HepG2 (cell line): ENCODE measurements around the gene PRSS8. TPM values are rescaled to one million over a fixed set of nuclear protein-coding genes. Genes with fewer than 3 reads are reported as not detected.

Experiments
- FOSL1 ChIP-seq: sonication (generic); formaldehyde crosslinking; IDR thresholded peaks from 2 replicates; pipeline ENCODE4 v1.9.0; 2021; ENCODE audit warnings: missing genetic modification reagents, borderline replicate concordance
- HOXA7 ChIP-seq: sonication (generic); formaldehyde crosslinking; IDR thresholded peaks from 2 replicates; pipeline ENCODE4 v1.8.1; 2022; ENCODE audit warnings: mild to moderate bottlenecking, missing genetic modification reagents, moderate library complexity
- IKZF5 ChIP-seq: IDR thresholded peaks from 2 replicates; pipeline ENCODE4 v1.6.1; 2018; ENCODE audit warnings: missing genetic modification reagents, mild to moderate bottlenecking, missing compliant biosample characterization
- KDM4B ChIP-seq: sonication (generic); formaldehyde crosslinking; IDR thresholded peaks from 2 replicates; pipeline ENCODE4 v1.4.0; 2020; ENCODE audit warnings: missing genetic modification reagents
- NR2F6 ChIP-seq, 2 experiments: IDR thresholded peaks; 2 replicates each; pipeline ENCODE4 v1.6.1; 2016; ENCODE audit warnings: antibody characterized with exemption in 1 of 2, mild to moderate bottlenecking in 1 of 2
- POLR2G ChIP-seq: fragments of 200-400 bp; formaldehyde crosslinking; IDR thresholded peaks from 2 replicates; pipeline ENCODE4 v1.6.1; 2018; ENCODE audit warnings: mild to moderate bottlenecking, low read depth, low read length, moderate library complexity
- SP1 ChIP-seq, 2 experiments: fragments of 450-650 bp in 1 of 2; sonication (generic) in 1 of 2; formaldehyde crosslinking in 1 of 2; IDR thresholded peaks; 2 replicates each; pipeline versions ENCODE4 v1.4.0 to v1.6.1; 2016 to 2020; ENCODE audit warnings: missing genetic modification reagents in 1 of 2
- ZBTB40 ChIP-seq, 2 experiments: fragments of 450-650 bp in 1 of 2; sonication (generic) in 1 of 2; formaldehyde crosslinking in 1 of 2; IDR thresholded peaks; 2 replicates each; pipeline versions ENCODE4 v1.6.1 to v1.8.0; 2016 to 2022; ENCODE audit warnings: antibody characterized with exemption in 1 of 2, mild to moderate bottlenecking in 1 of 2, missing genetic modification reagents in 1 of 2
- ZNF263 ChIP-seq: sonication (generic); formaldehyde crosslinking; IDR thresholded peaks from 2 replicates; pipeline ENCODE4 v1.4.0; 2020; ENCODE audit warnings: missing genetic modification reagents
- polyA plus RNA-seq, 8 experiments: library from polyadenylated mRNA; depleted of rRNA in 3 of 8; stranded (reverse) in 7 of 8; unstranded in 1 of 8; fragments of >200 nt; fragmentation: Illumina TruSeq in 4 of 8; extraction: Trizol in 4 of 8; gene quantifications; 2 replicates each; pipeline versions ENCODE4 v1.2.1 to v1.2.3, GENCODE V29; 2011 to 2016; ENCODE audit warnings: low read depth in 4 of 8, missing spikeins in 1 of 8, mixed read lengths in 1 of 8; ENCODE audit not compliant: insufficient read depth in 1 of 8
- total RNA-seq, 5 experiments: library from RNA; depleted of rRNA; stranded (reverse); fragments of >200 nt; fragmentation: Illumina TruSeq; extraction: Trizol; gene quantifications; 2 replicates each; pipeline ENCODE4 v1.2.3, GENCODE V29; 2016; ENCODE audit warnings: low read depth in 1 of 5
- TF ChIP-seq, protein P1 (sequence below), 2 experiments: IDR thresholded peaks; 2 replicates each; pipeline ENCODE4 v1.6.1; 2011 to 2012; ENCODE audit warnings: low read length in 2 of 2, borderline replicate concordance in 1 of 2, low read depth in 1 of 2, mild to moderate bottlenecking in 1 of 2, moderate library complexity in 1 of 2
- TF ChIP-seq, protein P2 (sequence below): sonication (generic); formaldehyde crosslinking; IDR thresholded peaks from 2 replicates; pipeline ENCODE4 v1.5.0; 2020; ENCODE audit warnings: missing genetic modification reagents

The PRSS8 gene
- total and polyA plus RNA-seq, 2 of the 13 experiments (the other 11 are each of a cell fraction or from before 2014, with no cell fraction given) = 2.6 to 7.2 TPM

GRCh38 chr16:31113121-31114120 is 22.1 kb downstream of the PRSS8 start (continued):
- TF ChIP-seq FOSL1 = no peak
- peak; percentile 28; the same call in 1 of the 2 replicates for TF ChIP-seq IKZF5
- TF ChIP-seq HOXA7 (CRISPR knock-in tag) = no peak
- TF ChIP-seq, protein P1, sequence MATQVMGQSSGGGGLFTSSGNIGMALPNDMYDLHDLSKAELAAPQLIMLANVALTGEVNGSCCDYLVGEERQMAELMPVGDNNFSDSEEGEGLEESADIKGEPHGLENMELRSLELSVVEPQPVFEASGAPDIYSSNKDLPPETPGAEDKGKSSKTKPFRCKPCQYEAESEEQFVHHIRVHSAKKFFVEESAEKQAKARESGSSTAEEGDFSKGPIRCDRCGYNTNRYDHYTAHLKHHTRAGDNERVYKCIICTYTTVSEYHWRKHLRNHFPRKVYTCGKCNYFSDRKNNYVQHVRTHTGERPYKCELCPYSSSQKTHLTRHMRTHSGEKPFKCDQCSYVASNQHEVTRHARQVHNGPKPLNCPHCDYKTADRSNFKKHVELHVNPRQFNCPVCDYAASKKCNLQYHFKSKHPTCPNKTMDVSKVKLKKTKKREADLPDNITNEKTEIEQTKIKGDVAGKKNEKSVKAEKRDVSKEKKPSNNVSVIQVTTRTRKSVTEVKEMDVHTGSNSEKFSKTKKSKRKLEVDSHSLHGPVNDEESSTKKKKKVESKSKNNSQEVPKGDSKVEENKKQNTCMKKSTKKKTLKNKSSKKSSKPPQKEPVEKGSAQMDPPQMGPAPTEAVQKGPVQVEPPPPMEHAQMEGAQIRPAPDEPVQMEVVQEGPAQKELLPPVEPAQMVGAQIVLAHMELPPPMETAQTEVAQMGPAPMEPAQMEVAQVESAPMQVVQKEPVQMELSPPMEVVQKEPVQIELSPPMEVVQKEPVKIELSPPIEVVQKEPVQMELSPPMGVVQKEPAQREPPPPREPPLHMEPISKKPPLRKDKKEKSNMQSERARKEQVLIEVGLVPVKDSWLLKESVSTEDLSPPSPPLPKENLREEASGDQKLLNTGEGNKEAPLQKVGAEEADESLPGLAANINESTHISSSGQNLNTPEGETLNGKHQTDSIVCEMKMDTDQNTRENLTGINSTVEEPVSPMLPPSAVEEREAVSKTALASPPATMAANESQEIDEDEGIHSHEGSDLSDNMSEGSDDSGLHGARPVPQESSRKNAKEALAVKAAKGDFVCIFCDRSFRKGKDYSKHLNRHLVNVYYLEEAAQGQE (IDR thresholded peaks at IDR 0.05; ENCODE audit: borderline replicate concordance in 1 of 2, low read depth in 1 of 2, low read length in 2 of 2) = no peak
- TF ChIP-seq SP1 (IDR thresholded peaks at IDR 0.05) = no peak
- no peak for TF ChIP-seq SP1 (CRISPR knock-in tag; IDR thresholded peaks at IDR 0.05)
- TF ChIP-seq NR2F6 (IDR thresholded peaks at IDR 0.05) = no peak
- 0 out of 2 replicates have a peak, but pooled peaks have one; percentile 25 for TF ChIP-seq NR2F6 (CRISPR knock-in tag; IDR thresholded peaks at IDR 0.05)
- TF ChIP-seq, protein P2, sequence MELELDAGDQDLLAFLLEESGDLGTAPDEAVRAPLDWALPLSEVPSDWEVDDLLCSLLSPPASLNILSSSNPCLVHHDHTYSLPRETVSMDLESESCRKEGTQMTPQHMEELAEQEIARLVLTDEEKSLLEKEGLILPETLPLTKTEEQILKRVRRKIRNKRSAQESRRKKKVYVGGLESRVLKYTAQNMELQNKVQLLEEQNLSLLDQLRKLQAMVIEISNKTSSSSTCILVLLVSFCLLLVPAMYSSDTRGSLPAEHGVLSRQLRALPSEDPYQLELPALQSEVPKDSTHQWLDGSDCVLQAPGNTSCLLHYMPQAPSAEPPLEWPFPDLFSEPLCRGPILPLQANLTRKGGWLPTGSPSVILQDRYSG (CRISPR knock-in tag) = no peak
- TF ChIP-seq ZNF263 (CRISPR knock-in tag) = peak; percentile 81
- TF ChIP-seq ZBTB40 (IDR thresholded peaks at IDR 0.05) = no peak
- TF ChIP-seq ZBTB40 (CRISPR knock-in tag; IDR thresholded peaks at IDR 0.05) = no peak
- no peak for TF ChIP-seq KDM4B (CRISPR knock-in tag)
- TF ChIP-seq POLR2G = peak; percentile 41; the same call in 1 of the 2 replicates
